Stimulated activated CD8-positive, alpha-beta memory T cell treated with anti-CD3 and anti-CD28 coated beads, Interleukin-4, amount 100 ng/mL, for 24 hours (primary cell): ENCODE data around the gene ZNF536.

Experiments used
- DNase-seq: peaks from one replicate; pipeline ENCODE4 v3.0.0-alpha.2; 2020; ENCODE audit warnings: low read depth

The ZNF536 gene

DNA sequence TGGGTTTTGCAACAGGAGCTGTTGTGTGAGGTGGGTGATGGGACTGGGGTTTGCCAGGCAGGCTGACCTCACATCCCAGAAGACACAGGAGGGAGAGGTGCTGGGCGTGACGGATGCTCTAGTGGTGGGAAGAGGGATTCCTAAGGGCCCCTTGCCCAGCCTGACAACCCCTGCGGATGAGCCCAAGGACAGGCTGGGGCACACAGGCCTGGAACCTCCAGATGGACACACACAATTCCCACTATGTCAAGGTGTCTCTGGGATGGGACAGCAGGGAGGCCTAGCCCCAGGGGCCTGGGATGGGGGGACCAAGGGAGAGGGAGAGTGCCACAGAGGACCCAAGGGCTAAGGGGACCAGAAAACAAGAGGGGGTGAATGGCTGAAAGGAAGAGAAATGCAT lies 191.5 kb downstream of the ZNF536 start:
- DNase-seq = no peak

DNA sequence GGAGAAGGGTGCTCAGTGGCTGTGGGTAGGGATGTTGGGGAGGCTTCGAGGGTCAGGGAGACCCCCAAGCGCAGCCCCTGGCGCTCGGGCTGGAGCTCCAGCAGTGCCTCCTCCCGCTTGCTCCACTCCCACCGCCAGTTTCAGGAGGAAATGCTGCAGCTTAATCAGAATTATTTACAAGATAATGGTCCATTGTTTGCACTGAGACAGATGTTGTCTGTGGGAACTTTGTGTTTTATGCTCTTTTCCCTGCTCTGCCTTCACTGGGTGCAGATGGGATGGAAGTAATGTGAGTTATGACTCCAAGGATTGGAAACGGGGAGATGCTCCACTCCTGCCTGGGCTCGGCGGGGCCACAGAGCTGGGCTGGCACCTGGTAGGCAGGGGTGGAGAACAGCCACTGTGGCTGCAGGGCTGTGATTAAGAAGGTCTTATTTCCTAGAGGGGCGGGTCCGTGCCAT lies 192.4 kb downstream of the ZNF536 start:
- DNase-seq = no peak

DNA sequence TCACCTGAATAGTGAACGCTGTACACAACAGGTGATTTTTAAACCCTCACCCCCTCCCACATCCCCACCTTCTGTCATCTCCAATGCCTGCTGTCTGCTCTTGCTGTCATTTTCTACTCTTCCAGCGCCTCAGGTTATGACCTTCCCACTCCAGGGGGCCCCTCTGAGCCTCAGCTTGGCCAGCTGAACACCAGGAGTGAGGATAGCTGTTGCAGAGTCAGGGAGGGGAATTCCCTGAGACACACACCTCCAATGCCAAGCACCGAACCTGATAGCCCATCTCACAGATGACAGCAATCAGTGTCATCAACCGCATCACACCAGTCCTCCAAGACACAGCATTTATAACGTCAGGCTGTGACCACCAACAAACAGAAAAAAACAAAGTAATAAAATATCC lies 193.5 kb downstream of the ZNF536 start:
- no peak for DNase-seq

DNA sequence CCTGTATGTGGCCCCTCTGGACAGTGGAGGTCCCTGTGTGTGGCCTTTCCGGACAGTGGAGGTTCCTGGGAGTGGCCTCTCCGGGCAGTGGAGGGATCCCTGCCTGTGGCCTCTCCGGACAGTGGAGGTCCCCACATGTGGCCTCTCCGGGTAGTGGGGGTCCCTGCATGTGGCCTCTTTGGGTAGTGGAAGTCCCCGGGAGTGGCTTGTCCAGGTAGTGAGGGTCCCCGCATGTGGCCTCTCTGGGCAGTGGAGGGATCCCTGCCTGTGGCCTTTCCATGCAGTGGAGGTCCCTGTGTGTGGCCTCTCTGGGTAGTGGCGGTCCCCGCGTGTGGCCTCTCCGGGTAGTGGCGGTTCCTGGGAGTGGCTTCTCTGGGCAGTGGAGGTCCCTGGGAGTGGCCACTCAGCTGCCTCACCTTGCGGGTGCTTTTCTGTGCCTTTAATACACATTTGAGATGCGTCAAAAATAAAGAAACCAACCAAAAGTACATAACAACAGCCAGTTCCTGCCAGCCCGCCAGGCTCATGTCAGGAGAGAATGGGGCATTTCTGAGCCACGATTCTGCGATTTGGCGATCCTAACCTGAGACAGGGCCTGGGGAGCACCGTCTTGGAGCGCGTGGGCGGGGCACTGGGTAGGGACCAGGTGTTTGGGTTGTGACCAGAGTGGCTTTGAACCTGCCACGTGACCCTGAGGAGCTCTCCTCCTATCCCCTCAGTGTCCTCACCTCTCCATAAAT lies 194.7 kb downstream of the ZNF536 start:
- no peak for DNase-seq

GRCh38 chr19:30567536-30568232 lies 195.5 kb downstream of the ZNF536 start:
- DNase-seq = no peak

DNA sequence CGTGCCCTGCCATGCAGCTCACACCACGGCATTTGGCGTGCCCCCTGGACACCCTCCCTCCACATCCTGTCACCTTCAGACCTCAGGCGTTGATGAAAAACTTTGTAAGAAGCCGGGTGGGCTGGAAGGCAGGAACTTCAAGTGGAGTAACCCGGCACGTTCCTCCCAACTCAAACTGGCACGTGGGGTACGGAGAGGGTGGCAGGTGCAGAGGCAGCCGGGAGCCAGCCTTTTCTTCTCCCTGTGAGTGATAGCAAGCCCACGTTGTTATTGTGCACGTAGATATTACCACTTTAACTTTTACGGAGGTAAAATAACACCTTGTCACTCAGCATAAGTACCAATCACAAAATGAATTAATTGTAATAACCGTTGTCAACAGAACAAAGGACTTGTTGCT lies 198.0 kb downstream of the ZNF536 start:
- DNase-seq = no peak

GRCh38 chr19:30577551-30578105 lies 205.4 kb downstream of the ZNF536 start:
- DNase-seq = no peak

DNA sequence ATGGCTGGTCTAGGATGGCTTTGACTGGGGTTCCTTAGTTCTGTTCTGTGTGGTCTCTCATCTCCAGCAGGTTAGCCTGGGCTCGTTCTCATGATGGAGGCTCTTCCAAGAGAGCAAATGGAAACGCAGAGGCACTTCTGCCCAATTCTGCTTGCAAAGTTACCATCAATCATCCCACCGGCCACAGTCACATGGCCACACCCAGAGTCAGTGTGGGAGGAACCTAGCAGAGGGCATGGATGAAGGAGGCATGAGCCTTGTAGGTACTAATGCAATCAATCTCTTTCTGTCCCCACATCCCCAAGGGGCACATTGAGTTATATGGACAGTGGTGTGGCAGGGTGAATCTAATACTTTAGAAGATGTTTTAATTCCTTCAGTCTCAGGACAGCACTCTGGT lies 207.2 kb downstream of the ZNF536 start:
- no peak for DNase-seq

DNA sequence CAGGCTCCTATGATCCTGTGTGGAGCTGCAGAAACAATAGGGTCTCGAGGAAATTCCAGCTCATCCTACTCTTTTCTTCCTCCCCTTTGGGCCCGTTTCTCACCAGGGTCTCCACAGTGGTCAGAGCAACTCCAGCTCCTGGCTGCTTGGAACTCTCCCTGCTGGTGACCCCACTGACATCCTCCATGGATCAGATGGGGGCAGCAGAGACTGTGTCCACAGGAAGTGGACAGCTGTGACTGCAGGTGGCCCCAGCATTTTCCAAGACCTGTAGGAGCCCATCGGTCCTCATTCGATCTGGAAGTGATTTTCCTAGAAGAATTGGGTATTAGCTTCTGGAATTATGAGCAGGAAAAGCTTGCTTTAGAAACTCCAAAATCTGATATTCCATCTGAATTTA lies 208.5 kb downstream of the ZNF536 start:
- no peak for DNase-seq

- DNase-seq = no peak
These were observed 211.9 kb downstream of the ZNF536 start for GRCh38 chr19:30584090-30584489.

DNA sequence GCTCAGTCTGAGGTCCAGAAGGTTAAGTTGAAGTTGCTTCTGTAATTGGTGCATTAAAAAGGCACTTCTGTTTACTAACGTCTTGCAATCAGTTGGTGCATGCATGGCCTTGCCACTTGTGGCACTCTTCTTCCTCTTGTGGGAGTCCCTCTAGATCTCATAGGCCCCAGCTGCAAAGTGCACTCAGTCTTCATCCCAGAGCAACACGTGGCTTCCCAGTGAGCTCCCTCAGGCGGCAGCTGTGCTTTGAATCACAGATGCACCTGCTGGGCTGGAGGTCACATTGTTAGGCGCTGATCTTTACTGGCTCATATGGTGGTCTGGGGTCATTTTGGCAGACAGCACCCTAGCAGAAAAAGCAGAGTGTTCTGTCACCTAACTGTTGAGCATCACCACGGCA lies 215.7 kb downstream of the ZNF536 start:
- no peak for DNase-seq

DNA sequence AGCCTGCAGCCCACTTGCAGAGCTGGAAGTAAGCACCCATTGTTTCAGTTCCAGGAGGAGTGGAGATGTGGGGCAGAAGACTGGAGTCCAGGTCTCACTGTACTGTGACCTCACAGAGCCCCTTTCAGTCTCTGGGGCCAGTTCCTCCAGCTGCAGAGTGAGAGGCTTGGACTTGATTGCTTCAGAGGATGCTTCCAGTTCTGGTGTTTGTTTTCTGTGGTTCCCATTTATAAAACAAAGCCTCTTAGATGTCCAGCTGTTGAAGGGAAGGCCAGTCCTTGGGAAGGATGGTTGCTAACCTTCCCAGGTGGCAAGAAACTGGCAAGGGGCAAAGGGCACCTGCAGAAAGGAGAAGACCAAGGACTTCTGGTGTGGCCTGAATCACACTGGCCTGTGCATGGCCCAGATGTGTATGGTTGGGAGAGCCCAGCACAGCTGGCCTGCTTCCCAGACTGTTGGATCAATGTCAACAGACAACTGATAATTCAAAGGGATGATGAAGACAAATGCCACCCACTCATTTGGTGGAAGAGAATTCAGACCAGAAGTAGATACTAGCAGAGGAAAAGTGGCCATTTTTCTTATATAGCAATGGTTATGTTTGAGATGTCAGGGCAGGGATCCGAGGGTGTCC lies 218.5 kb downstream of the ZNF536 start:
- no peak for DNase-seq

GRCh38 chr19:30593356-30593755 lies 221.2 kb downstream of the ZNF536 start:
- no peak for DNase-seq

GRCh38 chr19:30593975-30594745 lies 222.0 kb downstream of the ZNF536 start:
- no peak for DNase-seq

DNA sequence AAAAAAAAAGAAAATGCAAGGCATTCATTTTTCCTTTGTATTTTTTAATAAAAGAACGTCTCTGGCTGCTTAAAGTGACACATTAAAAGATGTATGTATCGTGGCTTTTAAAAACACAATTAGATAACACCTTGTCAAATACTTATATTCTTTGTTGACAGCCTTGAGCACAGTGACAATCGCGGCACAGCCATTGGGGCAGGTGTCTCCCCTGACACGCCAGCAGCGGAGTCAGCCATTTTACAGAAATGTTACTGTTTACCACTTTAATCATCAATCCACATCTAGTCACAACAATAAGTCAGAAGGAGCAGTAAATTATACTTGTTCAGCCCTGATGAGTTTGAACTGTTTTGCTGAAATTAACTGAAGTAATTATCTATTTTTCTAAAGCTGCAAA lies 224.1 kb downstream of the ZNF536 start:
- no peak for DNase-seq

DNA sequence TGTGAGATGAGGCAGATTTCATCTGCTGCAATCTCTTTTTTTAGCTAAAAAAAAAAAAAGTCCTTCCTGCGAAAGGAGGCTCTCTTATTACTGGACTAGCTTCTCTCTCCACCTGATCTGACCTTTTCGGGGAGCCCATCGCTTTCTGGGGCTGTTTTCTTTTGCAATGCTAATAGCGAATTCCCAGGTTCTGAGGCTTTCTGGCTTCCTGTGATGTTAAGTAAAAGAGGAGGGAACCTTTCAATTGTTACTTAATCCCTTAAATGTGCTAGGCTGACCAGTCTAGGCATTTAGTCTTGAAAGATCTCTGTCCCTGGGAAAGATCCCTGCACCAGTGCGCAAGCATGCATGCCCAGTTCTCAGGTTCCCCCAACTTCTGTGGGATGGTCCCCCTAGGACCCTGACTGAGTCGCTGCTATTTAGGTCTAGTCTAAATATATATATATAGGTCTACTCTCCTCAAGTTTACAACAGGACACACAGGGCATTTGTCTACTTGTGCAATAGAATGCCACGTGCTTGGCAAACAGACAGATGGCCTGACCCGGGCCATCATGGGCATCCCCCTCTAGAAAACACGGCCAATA lies 224.7 kb downstream of the ZNF536 start:
- DNase-seq = no peak

- DNase-seq = no peak
These were observed 226.5 kb downstream of the ZNF536 start for GRCh38 chr19:30598688-30599087.

DNA sequence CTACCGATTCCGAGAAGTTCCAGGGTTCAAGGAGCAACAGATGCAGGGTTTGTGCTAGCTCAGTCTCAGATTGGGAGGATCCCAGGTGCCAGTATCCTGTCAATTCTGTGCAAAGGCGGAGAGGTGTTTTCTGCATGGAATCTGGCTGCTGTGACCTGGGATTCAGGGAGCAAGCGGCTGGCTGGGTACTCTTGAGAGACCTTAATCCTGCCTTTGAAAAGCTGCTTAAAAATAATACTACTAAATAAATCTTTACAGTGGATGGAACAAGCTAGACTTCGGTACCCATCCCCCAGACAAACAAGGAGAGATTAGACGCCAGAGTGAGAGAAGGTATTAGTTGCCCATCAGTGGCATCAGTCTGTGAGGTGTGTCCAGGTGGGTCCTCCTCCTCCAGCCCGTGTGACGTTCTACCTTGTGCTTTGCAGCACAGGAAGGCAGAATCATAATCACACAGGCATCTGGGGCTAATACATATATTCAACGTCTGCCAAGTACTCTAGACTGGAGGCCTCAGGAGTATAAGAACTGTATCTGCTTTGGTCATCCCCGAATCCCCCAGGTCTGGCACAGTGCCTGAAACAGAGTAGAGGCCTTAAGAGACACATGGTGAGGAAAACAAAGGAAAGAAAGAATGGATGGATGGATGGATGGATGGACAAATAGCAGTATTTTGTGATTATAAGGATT lies 230.6 kb downstream of the ZNF536 start:
- DNase-seq = no peak

- no peak for DNase-seq
These were observed 232.5 kb downstream of the ZNF536 start for GRCh38 chr19:30604657-30605056.

DNA sequence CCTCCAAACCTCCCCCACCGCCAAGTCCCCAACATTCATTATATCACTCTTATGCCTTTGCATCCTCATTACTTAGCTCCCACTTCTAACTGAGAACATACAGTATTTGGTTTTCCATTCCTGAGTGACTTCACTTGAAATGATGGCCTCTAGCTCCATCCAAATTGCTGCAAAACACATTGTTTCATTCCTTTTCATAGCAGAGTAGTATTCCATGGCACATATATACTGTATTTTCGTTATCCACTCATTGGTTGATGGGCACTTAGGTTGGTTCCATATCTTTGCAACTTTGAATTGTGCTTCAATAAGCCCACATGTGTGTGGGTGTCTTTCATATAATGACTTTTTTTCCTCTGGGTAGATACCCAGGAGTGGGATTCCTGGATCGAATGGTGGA lies 233.1 kb downstream of the ZNF536 start:
- no peak for DNase-seq
